Mesodermal cell (in vitro differentiated cells): ENCODE data around the gene AMDHD1. TPM values are rescaled to one million over a fixed set of nuclear protein-coding genes. Genes with fewer than 3 reads are reported as not detected.
A peak's percentile ranks its signal among the peaks of the same experiment; 100 is the strongest.

Experiments
- H3K27ac ChIP-seq: 2 replicates; pipeline ENCODE4 v1.7.0; 2013; ENCODE audit warnings: mild to moderate bottlenecking, low read depth, low read length, moderate library complexity; ENCODE audit not compliant: severe bottlenecking
- H3K36me3 ChIP-seq: 2 replicates; pipeline ENCODE4 v1.7.1; 2013; ENCODE audit warnings: mild to moderate bottlenecking, low read length, moderate library complexity; ENCODE audit not compliant: control insufficient read depth, insufficient read depth
- H3K4me1 ChIP-seq: one replicate; pipeline ENCODE4 v1.7.1; 2013; ENCODE audit warnings: mild to moderate bottlenecking, low read length; ENCODE audit not compliant: insufficient read depth, control insufficient read depth, poor library complexity, severe bottlenecking
- H3K4me3 ChIP-seq: 2 replicates; pipeline ENCODE4 v1.7.0; 2013; ENCODE audit warnings: low read length, control low read depth, mild to moderate bottlenecking; ENCODE audit not compliant: insufficient read depth, poor library complexity, severe bottlenecking; ENCODE audit errors: extremely low read depth
- H3K9me3 ChIP-seq: 2 replicates; pipeline ENCODE4 v1.7.1; 2013; ENCODE audit warnings: mild to moderate bottlenecking, low read length, moderate library complexity; ENCODE audit not compliant: control insufficient read depth
- WGBS, 2 experiments: methylation state at CpG; one replicate each; pipeline ENCODE4 v1.1.5; 2013; ENCODE audit warnings: missing lambda C conversion rate in 2 of 2; ENCODE audit not compliant: insufficient coverage in 2 of 2; 5-methylcytosine and 5-hydroxymethylcytosine counted together
- polyA plus RNA-seq, 2 experiments: library from polyadenylated mRNA; stranded (reverse); fragments of 50-300 nt; gene quantifications; one replicate each; pipeline ENCODE4 v1.2.3, GENCODE V29; 2013

AMDHD1 gene
- polyA plus RNA-seq (2013, experiment 1 of 2) = 0.26 TPM
- polyA plus RNA-seq (2013, experiment 2 of 2) = 0.35 TPM

- Histone ChIP-seq H3K36me3 (no peaks in the 10 kb centered on the region), H3K9me3 (no peaks in the 10 kb centered on the region), H3K4me3 (peak within 1 kb of the TSS; percentile 68), H3K27ac (peak within 1 kb of the TSS; percentile 10), H3K4me1 (peaks cover 5% of the 10 kb centered on the region)
- 4 to 6% methylated on average over 19 to 27 of the region's 38 CpGs for WGBS, 2 experiments
Observed at GRCh38 chr12:95943330-95943842, at the start of gene AMDHD1. Gene AMDHD1 (plus strand): TSS chr12:95943331. CDS start chr12:95943399, 68 bp downstream.

- Histone ChIP-seq H3K4me1 (no peaks in the 10 kb centered on the region), H3K36me3 (no peaks in the 10 kb centered on the region), H3K27ac (no peak overlapping the region), H3K4me3 (no peak overlapping the region), H3K9me3 (no peaks in the 10 kb centered on the region)
- WGBS, 2 experiments = 53% methylated on average over 2 of the region's 4 CpGs; no CpG with 5 or more reads in 1 of the 2 experiments
Observed at GRCh38 chr12:95896846-95897245, 46.3 kb upstream of the AMDHD1 start.

- H3K4me1 ChIP-seq = no peaks in the 10 kb centered on the region
- H3K27ac ChIP-seq = no peak overlapping the region
- no CpG with 5 or more reads among the region's 4 CpGs for WGBS, 2 experiments
- H3K4me3 ChIP-seq = no peak overlapping the region
- no peaks in the 10 kb centered on the region for H3K9me3 ChIP-seq
- no peaks in the 10 kb centered on the region for H3K36me3 ChIP-seq
Observed at GRCh38 chr12:95898081-95898480, 45.0 kb upstream of the AMDHD1 start.

- Histone ChIP-seq H3K4me1 (no peaks in the 10 kb centered on the region), H3K27ac (no peak overlapping the region), H3K9me3 (peaks cover 7% of the 10 kb centered on the region), H3K4me3 (no peak overlapping the region), H3K36me3 (no peaks in the 10 kb centered on the region)
Observed at GRCh38 chr12:95908573-95908972, 34.6 kb upstream of the AMDHD1 start.

GRCh38 chr12:95909871-95910270 lies 33.3 kb upstream of the AMDHD1 start:
- Histone ChIP-seq H3K4me3 (no peak overlapping the region), H3K27ac (no peak overlapping the region), H3K9me3 (peaks cover 7% of the 10 kb centered on the region), H3K36me3 (no peaks in the 10 kb centered on the region), H3K4me1 (no peaks in the 10 kb centered on the region)
- 92% methylated on average over 2 of the region's 3 CpGs; no CpG with 5 or more reads in 1 of the 2 experiments for WGBS, 2 experiments

- Histone ChIP-seq H3K36me3 (no peaks in the 10 kb centered on the region), H3K4me3 (no peak overlapping the region), H3K4me1 (no peaks in the 10 kb centered on the region), H3K9me3 (no peaks in the 10 kb centered on the region), H3K27ac (no peak overlapping the region)
- whole genome bisulfite sequencing, 2 experiments = 0% methylated on average over 1 to 3 of the region's 7 CpGs
Observed at GRCh38 chr12:95918194-95918993, 24.7 kb upstream of the AMDHD1 start.

- WGBS, 2 experiments = 87 to 91% methylated on average over 6 of the region's 6 CpGs
- no peaks in the 10 kb centered on the region for H3K9me3 ChIP-seq
- no peaks in the 10 kb centered on the region for H3K36me3 ChIP-seq
- no peak overlapping the region for H3K27ac ChIP-seq
- H3K4me1 ChIP-seq = no peaks in the 10 kb centered on the region
- no peak overlapping the region for H3K4me3 ChIP-seq
Observed at GRCh38 chr12:95919110-95919509, 24.0 kb upstream of the AMDHD1 start.

GRCh38 chr12:95922231-95922630 lies 20.9 kb upstream of the AMDHD1 start:
- 87% methylated on average over 1 of the region's 3 CpGs; no CpG with 5 or more reads in 1 of the 2 experiments for WGBS, 2 experiments
- Histone ChIP-seq H3K9me3 (no peaks in the 10 kb centered on the region), H3K27ac (no peak overlapping the region), H3K4me3 (no peak overlapping the region), H3K36me3 (no peaks in the 10 kb centered on the region), H3K4me1 (no peaks in the 10 kb centered on the region)

- WGBS, 2 experiments = 83 to 95% methylated on average over 2 of the region's 6 CpGs
- no peak overlapping the region for H3K4me3 ChIP-seq
- H3K27ac ChIP-seq = no peak overlapping the region
- no peaks in the 10 kb centered on the region for H3K9me3 ChIP-seq
- H3K36me3 ChIP-seq = no peaks in the 10 kb centered on the region
- peaks cover 5% of the 10 kb centered on the region for H3K4me1 ChIP-seq
Observed at GRCh38 chr12:95940514-95940913, 2.6 kb upstream of the AMDHD1 start.

GRCh38 chr12:95942101-95942523 lies 1.0 kb upstream of the AMDHD1 start:
- Histone ChIP-seq H3K9me3 (no peaks in the 10 kb centered on the region), H3K4me3 (peak overlapping the region; percentile 68), H3K27ac (no peak overlapping the region), H3K36me3 (no peaks in the 10 kb centered on the region), H3K4me1 (peaks cover 5% of the 10 kb centered on the region)
- WGBS, 2 experiments = 0 to 13% methylated on average over 6 to 7 of the region's 13 CpGs
